ENCODE data around the gene ANAPC1. TPM values are rescaled to one million over a fixed set of nuclear protein-coding genes. Genes with fewer than 3 reads are reported as not detected.

ANAPC1 gene
- total and polyA plus RNA-seq, 9 of the 15 experiments (the other 6 are each of a cell fraction or from before 2014, with no cell fraction given) = 14.0 to 126 (median 78.2) TPM

DNA sequence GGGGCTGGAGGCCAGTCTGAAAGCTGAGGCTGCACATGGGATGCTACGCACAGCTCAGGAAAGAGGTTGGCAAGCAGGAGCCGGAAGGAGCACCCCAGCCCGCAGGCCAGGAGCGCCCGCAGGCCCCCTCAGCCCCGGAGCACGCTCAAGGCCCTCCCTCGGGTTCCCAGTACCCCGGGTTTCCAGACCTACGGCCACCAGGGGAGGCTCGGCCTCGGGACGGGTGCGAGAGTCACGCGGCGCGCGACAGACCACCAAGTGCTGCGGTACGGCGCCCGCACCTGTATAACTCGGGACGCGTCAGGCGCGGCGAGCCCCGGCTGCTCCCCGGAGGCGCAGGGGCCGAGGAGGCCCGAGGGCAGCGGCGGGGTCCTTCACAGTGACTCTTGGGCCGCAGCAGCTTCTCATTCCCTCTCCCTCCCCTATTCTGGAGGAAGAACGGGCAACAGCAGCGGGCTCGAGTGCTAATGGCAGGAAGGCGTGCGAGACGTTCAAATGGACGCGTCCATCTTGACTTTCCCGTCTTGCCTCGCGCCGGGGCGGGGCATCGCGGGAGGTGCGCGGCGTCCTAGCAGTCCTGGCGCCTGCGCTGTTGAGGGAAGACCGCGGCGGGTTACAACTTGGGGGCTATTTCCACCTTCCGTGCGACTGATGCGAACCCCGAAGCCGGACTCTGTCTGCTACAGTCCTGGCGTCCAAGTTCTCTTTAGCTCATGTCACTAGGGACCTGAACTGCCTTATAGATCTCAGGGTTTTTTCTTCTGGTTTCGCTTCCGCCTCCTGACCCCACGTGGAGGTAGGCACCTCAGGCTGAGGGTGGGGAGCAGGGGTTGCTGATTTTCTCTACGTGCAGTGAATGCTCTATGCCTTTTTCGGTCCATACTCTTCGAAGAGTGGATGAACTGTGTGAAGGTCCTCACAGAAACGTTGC is at the start of gene ANAPC1 (continued):
- TF ChIP-seq, protein P1, sequence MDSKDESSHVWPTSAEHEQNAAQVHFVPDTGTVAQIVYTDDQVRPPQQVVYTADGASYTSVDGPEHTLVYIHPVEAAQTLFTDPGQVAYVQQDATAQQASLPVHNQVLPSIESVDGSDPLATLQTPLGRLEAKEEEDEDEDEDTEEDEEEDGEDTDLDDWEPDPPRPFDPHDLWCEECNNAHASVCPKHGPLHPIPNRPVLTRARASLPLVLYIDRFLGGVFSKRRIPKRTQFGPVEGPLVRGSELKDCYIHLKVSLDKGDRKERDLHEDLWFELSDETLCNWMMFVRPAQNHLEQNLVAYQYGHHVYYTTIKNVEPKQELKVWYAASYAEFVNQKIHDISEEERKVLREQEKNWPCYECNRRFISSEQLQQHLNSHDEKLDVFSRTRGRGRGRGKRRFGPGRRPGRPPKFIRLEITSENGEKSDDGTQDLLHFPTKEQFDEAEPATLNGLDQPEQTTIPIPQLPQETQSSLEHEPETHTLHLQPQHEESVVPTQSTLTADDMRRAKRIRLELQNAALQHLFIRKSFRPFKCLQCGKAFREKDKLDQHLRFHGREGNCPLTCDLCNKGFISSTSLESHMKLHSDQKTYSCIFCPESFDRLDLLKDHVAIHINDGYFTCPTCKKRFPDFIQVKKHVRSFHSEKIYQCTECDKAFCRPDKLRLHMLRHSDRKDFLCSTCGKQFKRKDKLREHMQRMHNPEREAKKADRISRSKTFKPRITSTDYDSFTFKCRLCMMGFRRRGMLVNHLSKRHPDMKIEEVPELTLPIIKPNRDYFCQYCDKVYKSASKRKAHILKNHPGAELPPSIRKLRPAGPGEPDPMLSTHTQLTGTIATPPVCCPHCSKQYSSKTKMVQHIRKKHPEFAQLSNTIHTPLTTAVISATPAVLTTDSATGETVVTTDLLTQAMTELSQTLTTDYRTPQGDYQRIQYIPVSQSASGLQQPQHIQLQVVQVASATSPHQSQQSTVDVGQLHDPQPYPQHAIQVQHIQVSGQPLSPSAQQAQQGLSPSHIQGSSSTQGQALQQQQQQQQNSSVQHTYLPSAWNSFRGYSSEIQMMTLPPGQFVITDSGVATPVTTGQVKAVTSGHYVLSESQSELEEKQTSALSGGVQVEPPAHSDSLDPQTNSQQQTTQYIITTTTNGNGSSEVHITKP (IDR thresholded peaks at IDR 0.05; ENCODE audit: partially characterized antibody) = peak; percentile 85
- TF ChIP-seq BMI1 (IDR thresholded peaks at IDR 0.05; ENCODE audit: low read length) = no peak
- TF ChIP-seq ZNF217 (CRISPR knock-in tag; IDR thresholded peaks at IDR 0.05) = no peak
- no peak for TF ChIP-seq SRSF3 (IDR thresholded peaks at IDR 0.05; ENCODE audit: insufficient read depth, low read length)
- TF ChIP-seq ASH1L (IDR thresholded peaks at IDR 0.05; ENCODE audit: borderline replicate concordance, low read depth, partially characterized antibody) = no peak
- TF ChIP-seq, protein P2, sequence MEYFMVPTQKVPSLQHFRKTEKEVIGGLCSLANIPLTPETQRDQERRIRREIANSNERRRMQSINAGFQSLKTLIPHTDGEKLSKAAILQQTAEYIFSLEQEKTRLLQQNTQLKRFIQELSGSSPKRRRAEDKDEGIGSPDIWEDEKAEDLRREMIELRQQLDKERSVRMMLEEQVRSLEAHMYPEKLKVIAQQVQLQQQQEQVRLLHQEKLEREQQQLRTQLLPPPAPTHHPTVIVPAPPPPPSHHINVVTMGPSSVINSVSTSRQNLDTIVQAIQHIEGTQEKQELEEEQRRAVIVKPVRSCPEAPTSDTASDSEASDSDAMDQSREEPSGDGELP (CRISPR knock-in tag; IDR thresholded peaks at IDR 0.05; ENCODE audit: borderline replicate concordance) = peak; percentile 63
- TF ChIP-seq RBFOX2 (IDR thresholded peaks at IDR 0.05; ENCODE audit: low read depth, low read length) = peak; percentile 97
- no peak for TF ChIP-seq SMARCC2 (IDR thresholded peaks at IDR 0.05; ENCODE audit: low read depth)
- TF ChIP-seq, protein P3, sequence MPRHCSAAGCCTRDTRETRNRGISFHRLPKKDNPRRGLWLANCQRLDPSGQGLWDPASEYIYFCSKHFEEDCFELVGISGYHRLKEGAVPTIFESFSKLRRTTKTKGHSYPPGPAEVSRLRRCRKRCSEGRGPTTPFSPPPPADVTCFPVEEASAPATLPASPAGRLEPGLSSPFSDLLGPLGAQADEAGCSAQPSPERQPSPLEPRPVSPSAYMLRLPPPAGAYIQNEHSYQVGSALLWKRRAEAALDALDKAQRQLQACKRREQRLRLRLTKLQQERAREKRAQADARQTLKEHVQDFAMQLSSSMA (CRISPR knock-in tag; IDR thresholded peaks at IDR 0.05) = no peak
- TF ChIP-seq SREBF2 (CRISPR knock-in tag; IDR thresholded peaks at IDR 0.05) = no peak
- TF ChIP-seq, protein P4, sequence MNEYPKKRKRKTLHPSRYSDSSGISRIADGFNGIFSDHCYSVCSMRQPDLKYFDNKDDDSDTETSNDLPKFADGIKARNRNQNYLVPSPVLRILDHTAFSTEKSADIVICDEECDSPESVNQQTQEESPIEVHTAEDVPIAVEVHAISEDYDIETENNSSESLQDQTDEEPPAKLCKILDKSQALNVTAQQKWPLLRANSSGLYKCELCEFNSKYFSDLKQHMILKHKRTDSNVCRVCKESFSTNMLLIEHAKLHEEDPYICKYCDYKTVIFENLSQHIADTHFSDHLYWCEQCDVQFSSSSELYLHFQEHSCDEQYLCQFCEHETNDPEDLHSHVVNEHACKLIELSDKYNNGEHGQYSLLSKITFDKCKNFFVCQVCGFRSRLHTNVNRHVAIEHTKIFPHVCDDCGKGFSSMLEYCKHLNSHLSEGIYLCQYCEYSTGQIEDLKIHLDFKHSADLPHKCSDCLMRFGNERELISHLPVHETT (CRISPR knock-in tag; conservative IDR thresholded peaks at IDR 0.05 in 1 of 2, IDR thresholded peaks at IDR 0.05 in 1 of 2) = no peak
- TF ChIP-seq NONO (IDR thresholded peaks at IDR 0.05; ENCODE audit: low read depth in 2 of 2, low read length in 1 of 2) = no peak; a peak in 2 of 4 replicates
- TF ChIP-seq, protein P5, sequence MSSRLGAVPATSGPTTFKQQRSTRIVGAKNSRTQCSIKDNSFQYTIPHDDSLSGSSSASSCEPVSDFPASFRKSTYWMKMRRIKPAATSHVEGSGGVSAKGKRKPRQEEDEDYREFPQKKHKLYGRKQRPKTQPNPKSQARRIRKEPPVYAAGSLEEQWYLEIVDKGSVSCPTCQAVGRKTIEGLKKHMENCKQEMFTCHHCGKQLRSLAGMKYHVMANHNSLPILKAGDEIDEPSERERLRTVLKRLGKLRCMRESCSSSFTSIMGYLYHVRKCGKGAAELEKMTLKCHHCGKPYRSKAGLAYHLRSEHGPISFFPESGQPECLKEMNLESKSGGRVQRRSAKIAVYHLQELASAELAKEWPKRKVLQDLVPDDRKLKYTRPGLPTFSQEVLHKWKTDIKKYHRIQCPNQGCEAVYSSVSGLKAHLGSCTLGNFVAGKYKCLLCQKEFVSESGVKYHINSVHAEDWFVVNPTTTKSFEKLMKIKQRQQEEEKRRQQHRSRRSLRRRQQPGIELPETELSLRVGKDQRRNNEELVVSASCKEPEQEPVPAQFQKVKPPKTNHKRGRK (tag; IDR thresholded peaks at IDR 0.05) = no peak
- 0 out of 2 replicates have a peak, but pooled peaks have one; percentile 18 for TF ChIP-seq LEF1 (IDR thresholded peaks at IDR 0.05)
- no peak for TF ChIP-seq ZNF274 (IDR thresholded peaks at IDR 0.05; ENCODE audit: borderline replicate concordance, low read depth, low read length)
- TF ChIP-seq ZNF75A (CRISPR knock-in tag; IDR thresholded peaks at IDR 0.05) = no peak
- no peak for TF ChIP-seq SRSF1 (IDR thresholded peaks at IDR 0.05; ENCODE audit: low read depth, low read length)
- no peak for TF ChIP-seq ZFP36 (IDR thresholded peaks at IDR 0.05; ENCODE audit: low read depth, low read length, partially characterized antibody)

Data from K562 (cell line).